WERI-Rb-1 (cell line): ENCODE measurements around the gene TNF.

ENCODE experiments used
- DNase-seq: peaks from one replicate; pipeline ENCODE4 v3.0.0-alpha.2; 2020
- H3K27ac ChIP-seq: fragments of 250-450 bp; sonication (Bioruptor Pico); 2 replicates; pipeline ENCODE4 v1.5.1; 2020; ENCODE audit warnings: mild to moderate bottlenecking, moderate library complexity
- H3K27me3 ChIP-seq: fragments of 250-450 bp; sonication (Bioruptor Pico); 2 replicates; pipeline ENCODE4 v1.5.1; 2021; ENCODE audit warnings: mild to moderate bottlenecking, low read depth, moderate library complexity; ENCODE audit not compliant: insufficient read depth, severe bottlenecking
- H3K36me3 ChIP-seq: fragments of 250-450 bp; sonication (Bioruptor Pico); 2 replicates; pipeline ENCODE4 v1.5.1; 2020; ENCODE audit warnings: mild to moderate bottlenecking, moderate library complexity
- H3K4me3 ChIP-seq: 2 replicates; pipeline ENCODE4 v1.5.1; 2011; ENCODE audit warnings: low read depth, mild to moderate bottlenecking, control low read depth, low read length
- H3K9me3 ChIP-seq: fragments of 250-450 bp; sonication (Bioruptor Pico); 2 replicates; pipeline ENCODE4 v1.5.1; 2021; ENCODE audit warnings: mild to moderate bottlenecking, moderate library complexity; ENCODE audit not compliant: severe bottlenecking
- CTCF ChIP-seq: IDR thresholded peaks from 2 replicates; pipeline ENCODE4 v1.5.1; 2011; ENCODE audit warnings: low read depth, mild to moderate bottlenecking, control low read depth, inconsistent platforms, low read length

Gene TNF

GRCh38 chr6:31572041-31572911, 3.1 kb upstream of the TNF start, which contains the start of gene LTA:
Gene LTA, plus strand, starts transcription at chr6:31572289. Its CDS starts 454 bp downstream, at chr6:31572743.
- Histone ChIP-seq H3K27ac (no peak within 1 kb of the TSS), H3K27me3 (no peaks in the 10 kb centered on the region), H3K4me3 (no peak within 1 kb of the TSS)

GRCh38 chr6:31573239-31574105, 1.9 kb upstream of the TNF start:
- Histone ChIP-seq H3K27ac (no peak overlapping the region), H3K27me3 (no peaks in the 10 kb centered on the region), H3K4me3 (no peak overlapping the region), H3K36me3 (no peaks in the 10 kb centered on the region), H3K9me3 (no peaks in the 10 kb centered on the region)
- no peak for DNase-seq
- no peak for TF ChIP-seq CTCF

More at GRCh38 chr6:31572041-31572911, 3.1 kb upstream of the TNF start, which contains the start of gene LTA:
- DNase-seq, result no peak
- Histone ChIP-seq H3K9me3 (no peaks in the 10 kb centered on the region), H3K36me3 (no peaks in the 10 kb centered on the region)
- no peak for TF ChIP-seq CTCF

GRCh38 chr6:31574106-31575061, 981 bp upstream of the TNF start:
- no peak for DNase-seq
- Histone ChIP-seq H3K9me3 (no peaks in the 10 kb centered on the region), H3K27ac (no peak overlapping the region), H3K4me3 (no peak overlapping the region), H3K27me3 (no peaks in the 10 kb centered on the region), H3K36me3 (no peaks in the 10 kb centered on the region)
- TF ChIP-seq CTCF, result peak; percentile 48

- H3K9me3 ChIP-seq, result no peaks in the 10 kb centered on the region
- no peak for DNase-seq
- no peaks in the 10 kb centered on the region for H3K36me3 ChIP-seq
- H3K27ac ChIP-seq, result no peak overlapping the region
- H3K4me3 ChIP-seq, result no peak overlapping the region
- no peak for TF ChIP-seq CTCF
- no peaks in the 10 kb centered on the region for H3K27me3 ChIP-seq
Measured at GRCh38 chr6:31575952-31576685, 754 bp downstream of the TNF start.
